Prostate gland (tissue), 2 donors: ENCODE data around the gene FBXO41. TPM values are rescaled to one million over a fixed set of nuclear protein-coding genes. Genes with fewer than 3 reads are reported as not detected.

ENCODE experiments used
- DNase-seq: peaks from one replicate; pipeline ENCODE4 v3.0.0-alpha.2; 2019; ENCODE audit warnings: low spot score
- H3K27ac ChIP-seq, 2 donors: fragments of 200-600 bp; sonication (generic); 2 replicates each; pipeline ENCODE4 v1.5.1; 2017 to 2019
- H3K27me3 ChIP-seq: fragments of 200-600 bp; sonication (generic); replicated peaks from 2 replicates; pipeline ENCODE4 v1.5.1; 2019; ENCODE audit not compliant: insufficient read depth
- H3K36me3 ChIP-seq, 2 donors: fragments of 200-600 bp; sonication (generic); 1 replicate in 1 of 2; 2 replicates in 1 of 2; pipeline versions ENCODE4 v1.5.1 to v1.8.1; 2017 to 2019
- H3K4me1 ChIP-seq: fragments of 200-600 bp; sonication (generic); replicated peaks from 2 replicates; pipeline ENCODE4 v1.5.1; 2019
- H3K4me3 ChIP-seq, 2 donors: fragments of 200-600 bp; sonication (generic); 2 replicates each; pipeline ENCODE4 v1.5.1; 2017 to 2019
- H3K9me3 ChIP-seq: fragments of 200-600 bp; sonication (generic); 2 replicates; pipeline ENCODE4 v1.5.1; 2017
- CTCF ChIP-seq, 4 experiments: fragments of 200-600 bp in 2 of 4; fragments of 450-650 bp in 2 of 4; sonication (generic) in 2 of 4; IDR thresholded peaks; 1 replicate in 3 of 4; 2 replicates in 1 of 4; pipeline ENCODE4 v1.5.1; 2016 to 2019; ENCODE audit warnings: antibody characterized with exemption in 4 of 4, mild to moderate bottlenecking in 2 of 4, moderate library complexity in 2 of 4
- POLR2A ChIP-seq: fragments of 450-650 bp; IDR thresholded peaks from one replicate; pipeline ENCODE4 v1.6.1; 2016; ENCODE audit warnings: antibody characterized with exemption, mild to moderate bottlenecking
- POLR2AphosphoS5 ChIP-seq: sonication (generic); formaldehyde crosslinking; IDR thresholded peaks from one replicate; pipeline ENCODE4 v1.6.1; 2017; ENCODE audit warnings: antibody characterized with exemption
- WGBS: methylation state at CpG from one replicate; pipeline ENCODE4 v1.1.5; 2018; 5-methylcytosine and 5-hydroxymethylcytosine counted together
- intact Hi-C: fragments of 100-400 bp; cut with DNase I; formaldehyde crosslinking; loops from one replicate; pipeline ENCODE4 v1.14.2; 2022
- total RNA-seq, 2 donors: library from RNA; depleted of rRNA; stranded (reverse); fragments of >200 nt; gene quantifications; one replicate each; pipeline ENCODE4 v1.1.0, GENCODE V29; 2016

The FBXO41 gene
- total RNA-seq, 2 donors from 2014 or later, result 4.2 to 7.4 TPM

GRCh38 chr2:73292906-73293533, 8.7 kb upstream of the FBXO41 start:
- DNase-seq, result no peak
- Histone ChIP-seq H3K27me3 (peaks cover 28% of the 10 kb centered on the region), H3K4me3 (peak overlapping the region; percentile 27 to 39), H3K36me3 (no peaks in the 10 kb centered on the region), H3K4me1 (no peaks in the 10 kb centered on the region), H3K9me3 (no peaks in the 10 kb centered on the region), H3K27ac (no peak overlapping the region)
- whole genome bisulfite sequencing, result 3% methylated on average over 55 of the region's 64 CpGs
- intact Hi-C loops, result no loop called here
- no peak for TF ChIP-seq CTCF (IDR thresholded peaks at IDR 0.05)
- TF ChIP-seq POLR2A, result no peak
- TF ChIP-seq POLR2AphosphoS5, result no peak

- DNase-seq, result no peak
- Histone ChIP-seq H3K4me3 (no peak overlapping the region), H3K27ac (no peak overlapping the region), H3K9me3 (no peaks in the 10 kb centered on the region), H3K4me1 (no peaks in the 10 kb centered on the region), H3K36me3 (no peaks in the 10 kb centered on the region), H3K27me3 (peaks cover 28% of the 10 kb centered on the region)
- TF ChIP-seq CTCF (IDR thresholded peaks at IDR 0.05), result no peak
- 6% methylated on average over 29 of the region's 38 CpGs for WGBS
- intact Hi-C loops, result no loop called here
Observed at GRCh38 chr2:73292316-73292905, 8.1 kb upstream of the FBXO41 start.

GRCh38 chr2:73291461-73292315, 7.4 kb upstream of the FBXO41 start:
- Histone ChIP-seq H3K4me3 (peak overlapping the region in 1 of 2 donors; percentile 15), H3K36me3 (no peaks in the 10 kb centered on the region), H3K9me3 (no peaks in the 10 kb centered on the region), H3K27ac (no peak overlapping the region), H3K27me3 (peaks cover 28% of the 10 kb centered on the region), H3K4me1 (no peaks in the 10 kb centered on the region)
- 2% methylated on average over 68 of the region's 82 CpGs for WGBS
- intact Hi-C loops, result no loop called here
- TF ChIP-seq POLR2AphosphoS5 (no peak), CTCF (IDR thresholded peaks at IDR 0.05) (no peak), POLR2A (no peak)
- DNase-seq, result no peak

GRCh38 chr2:73291093-73291460, 6.8 kb upstream of the FBXO41 start:
- TF ChIP-seq POLR2AphosphoS5, result no peak
- no peak for TF ChIP-seq POLR2A
- TF ChIP-seq CTCF (IDR thresholded peaks at IDR 0.05), result no peak
- Histone ChIP-seq H3K4me1 (no peaks in the 10 kb centered on the region), H3K27me3 (peaks cover 28% of the 10 kb centered on the region), H3K36me3 (no peaks in the 10 kb centered on the region), H3K4me3 (peak overlapping the region in 1 of 2 donors; percentile 15), H3K9me3 (no peaks in the 10 kb centered on the region), H3K27ac (no peak overlapping the region)
- no peak for DNase-seq
- intact Hi-C loops, result no loop called here
- 4% methylated on average over 27 of the region's 34 CpGs for WGBS
